ENCODE measurements around the gene RINT1. TPM values are rescaled to one million over a fixed set of nuclear protein-coding genes. Genes with fewer than 3 reads are reported as not detected.
"Not testable (repeated sequence)": the region's sequence is repeated elsewhere in the genome, so short reads cannot be mapped to it uniquely, and the experiment has no call there.

Gene RINT1
- total RNA-seq, 4 donors from 2014 or later, result 17.3 to 30.5 (median 20.3) TPM

DNA sequence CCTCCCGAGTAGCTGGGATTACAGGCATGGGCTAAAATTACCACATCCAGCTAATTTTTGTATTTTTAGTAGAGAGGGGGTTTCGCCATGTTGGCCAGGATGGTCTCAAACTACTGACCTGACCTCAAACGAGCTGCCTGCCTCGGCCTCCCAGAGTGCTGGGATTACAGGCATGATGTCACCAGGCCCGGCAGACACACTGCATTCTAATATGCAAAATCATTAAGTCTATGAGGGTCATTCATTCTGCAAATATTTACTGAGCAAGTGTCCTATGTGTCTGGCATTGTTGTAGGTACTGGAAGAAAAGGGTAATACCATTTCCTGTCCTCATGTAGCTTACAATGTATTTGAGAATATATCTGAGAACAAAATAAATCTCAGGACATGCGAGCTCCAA lies 12.6 kb upstream of the RINT1 start:
- Histone ChIP-seq H3K4me1 (peaks cover 0 to 10% (median 0%) of the 10 kb centered on the region in 4 donors), H3K27ac (no peak overlapping the region), H3K9me3 (no peaks in the 10 kb centered on the region), H3K27me3 (no peaks in the 10 kb centered on the region), H3K4me3 (no peak overlapping the region), H3K36me3 (no peaks in the 10 kb centered on the region)
- TF ChIP-seq, protein P1, sequence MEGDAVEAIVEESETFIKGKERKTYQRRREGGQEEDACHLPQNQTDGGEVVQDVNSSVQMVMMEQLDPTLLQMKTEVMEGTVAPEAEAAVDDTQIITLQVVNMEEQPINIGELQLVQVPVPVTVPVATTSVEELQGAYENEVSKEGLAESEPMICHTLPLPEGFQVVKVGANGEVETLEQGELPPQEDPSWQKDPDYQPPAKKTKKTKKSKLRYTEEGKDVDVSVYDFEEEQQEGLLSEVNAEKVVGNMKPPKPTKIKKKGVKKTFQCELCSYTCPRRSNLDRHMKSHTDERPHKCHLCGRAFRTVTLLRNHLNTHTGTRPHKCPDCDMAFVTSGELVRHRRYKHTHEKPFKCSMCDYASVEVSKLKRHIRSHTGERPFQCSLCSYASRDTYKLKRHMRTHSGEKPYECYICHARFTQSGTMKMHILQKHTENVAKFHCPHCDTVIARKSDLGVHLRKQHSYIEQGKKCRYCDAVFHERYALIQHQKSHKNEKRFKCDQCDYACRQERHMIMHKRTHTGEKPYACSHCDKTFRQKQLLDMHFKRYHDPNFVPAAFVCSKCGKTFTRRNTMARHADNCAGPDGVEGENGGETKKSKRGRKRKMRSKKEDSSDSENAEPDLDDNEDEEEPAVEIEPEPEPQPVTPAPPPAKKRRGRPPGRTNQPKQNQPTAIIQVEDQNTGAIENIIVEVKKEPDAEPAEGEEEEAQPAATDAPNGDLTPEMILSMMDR (IDR thresholded peaks at IDR 0.05), result no peak
- no peak for TF ChIP-seq POLR2A (IDR thresholded peaks at IDR 0.05)
- DNase-seq, result no peak

DNA sequence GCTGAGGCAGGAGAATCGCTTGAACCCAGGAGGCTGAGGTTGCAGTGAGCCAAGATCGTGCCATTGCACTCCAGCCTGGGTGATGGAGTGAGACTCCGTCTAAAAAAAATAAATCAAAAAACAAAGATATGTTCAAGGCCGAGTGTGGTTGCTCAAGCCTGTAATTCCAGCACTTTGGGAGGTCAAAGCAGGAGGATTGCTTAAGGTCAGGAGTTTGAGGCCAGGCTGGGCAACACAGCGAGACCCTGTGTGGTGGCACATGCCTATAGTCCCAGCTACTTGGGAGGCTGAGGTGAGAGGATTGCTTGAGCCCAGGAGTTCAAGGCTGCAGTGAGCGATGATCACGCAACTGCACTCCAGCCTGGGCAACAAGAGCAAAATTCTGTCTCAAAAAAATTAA lies 11.4 kb upstream of the RINT1 start:
- H3K36me3 ChIP-seq, H3K27ac ChIP-seq, DNase-seq, H3K9me3 ChIP-seq, H3K4me3 ChIP-seq, H3K4me1 ChIP-seq, H3K27me3 ChIP-seq: not testable (repeated sequence)

DNA sequence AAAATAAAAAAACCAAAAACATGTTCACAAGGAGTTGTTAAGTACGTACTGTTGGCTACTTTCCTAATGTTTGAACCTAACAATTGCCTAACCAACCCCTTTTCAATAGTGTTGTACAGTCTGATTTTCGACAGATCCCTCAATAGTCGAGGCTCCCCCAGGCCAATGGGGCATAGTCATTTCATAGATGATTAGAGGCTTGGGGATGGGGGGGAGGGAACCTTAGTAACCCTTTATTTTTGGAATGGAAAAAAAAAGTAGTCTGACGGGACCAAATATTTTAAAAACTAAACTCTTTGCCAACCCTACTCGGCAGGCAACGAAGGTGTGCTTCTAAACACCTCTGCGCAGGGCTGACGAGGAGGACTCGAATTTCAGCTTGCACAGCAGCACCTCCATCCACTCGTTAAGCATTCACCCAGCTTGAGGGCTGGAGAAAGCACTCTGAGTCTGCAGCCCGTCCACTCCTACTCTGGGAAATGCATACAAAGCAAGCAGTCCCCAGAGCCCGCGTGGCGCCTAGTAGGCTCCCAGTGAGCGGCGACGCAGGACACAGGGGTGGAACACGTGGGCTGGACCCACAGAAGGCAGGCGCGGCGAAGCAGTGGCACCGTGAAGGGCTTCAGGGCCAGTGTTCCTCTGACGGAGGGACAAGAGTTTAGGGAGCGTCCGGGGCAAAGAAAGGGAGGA lies 10.8 kb upstream of the RINT1 start:
- Histone ChIP-seq H3K27me3 (no peaks in the 10 kb centered on the region), H3K27ac (peak overlapping the region; percentile 71 to 91 (median 88)), H3K9me3 (no peaks in the 10 kb centered on the region), H3K36me3 (no peaks in the 10 kb centered on the region), H3K4me1 (peaks cover 0 to 10% (median 0%) of the 10 kb centered on the region in 4 donors), H3K4me3 (peak overlapping the region; percentile 62 to 83 (median 73))
- TF ChIP-seq, protein P1 (IDR thresholded peaks at IDR 0.05), result no peak
- no peak for TF ChIP-seq POLR2A (IDR thresholded peaks at IDR 0.05)
- peak; percentile 54 to 75 (median 72) for DNase-seq

DNA sequence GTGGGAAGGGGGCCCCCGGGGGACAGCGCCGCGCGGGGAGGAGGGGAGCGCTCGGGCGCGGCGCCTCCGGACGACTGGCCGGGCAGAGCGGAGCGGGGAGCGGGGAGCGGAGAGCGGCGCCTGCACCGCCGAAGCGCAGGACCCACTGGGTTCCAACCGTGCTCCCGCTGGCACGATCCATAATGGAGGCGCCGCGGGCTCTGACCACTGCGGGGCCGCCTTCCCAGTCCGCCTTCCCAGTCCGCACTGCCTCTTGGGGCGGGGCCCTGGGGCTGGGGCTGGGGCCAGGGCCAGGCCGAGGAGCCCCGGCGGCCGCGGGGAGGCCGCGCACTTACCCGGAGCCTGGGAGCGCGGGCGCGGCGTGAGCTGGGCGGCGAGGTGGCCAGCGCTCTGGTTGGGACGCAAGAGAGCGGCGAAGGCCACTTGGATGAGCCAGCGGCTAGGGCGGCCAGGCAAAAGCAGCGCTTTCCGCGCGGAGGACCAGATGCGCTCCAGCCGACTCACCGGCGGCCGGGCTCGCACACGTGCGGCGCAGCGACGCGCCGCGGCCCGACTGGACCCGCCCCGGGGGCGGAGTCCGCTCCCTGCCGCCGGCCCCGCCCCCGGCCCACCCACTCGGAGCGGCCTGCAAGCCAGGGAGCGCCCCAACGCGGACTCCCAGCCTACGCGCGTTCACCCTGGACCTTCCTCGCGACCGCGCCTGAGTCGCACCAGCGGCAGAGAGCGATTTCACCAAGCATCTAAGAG lies 10.1 kb upstream of the RINT1 start, which contains the start of gene PUS7:
Gene PUS7 (minus strand): TSS at position 555 of the 747 bp plus-strand sequence. CDS start 13,759 bp downstream, outside the sequence.
- Histone ChIP-seq H3K27ac (peak within 1 kb of the TSS; percentile 71 to 91 (median 88)), H3K36me3 (no peaks in the 10 kb centered on the region), H3K4me3 (peak within 1 kb of the TSS; percentile 62 to 83 (median 73)), H3K9me3 (no peaks in the 10 kb centered on the region), H3K4me1 (peaks cover 0 to 10% (median 0%) of the 10 kb centered on the region in 4 donors), H3K27me3 (no peaks in the 10 kb centered on the region)
- TF ChIP-seq, protein P1 (IDR thresholded peaks at IDR 0.05), result peak in 1 of 6 experiments; percentile 16
- TF ChIP-seq POLR2A (IDR thresholded peaks at IDR 0.05), result peak; percentile 43 to 56
- DNase-seq, result peak; percentile 82 to 94 (median 94)

DNA sequence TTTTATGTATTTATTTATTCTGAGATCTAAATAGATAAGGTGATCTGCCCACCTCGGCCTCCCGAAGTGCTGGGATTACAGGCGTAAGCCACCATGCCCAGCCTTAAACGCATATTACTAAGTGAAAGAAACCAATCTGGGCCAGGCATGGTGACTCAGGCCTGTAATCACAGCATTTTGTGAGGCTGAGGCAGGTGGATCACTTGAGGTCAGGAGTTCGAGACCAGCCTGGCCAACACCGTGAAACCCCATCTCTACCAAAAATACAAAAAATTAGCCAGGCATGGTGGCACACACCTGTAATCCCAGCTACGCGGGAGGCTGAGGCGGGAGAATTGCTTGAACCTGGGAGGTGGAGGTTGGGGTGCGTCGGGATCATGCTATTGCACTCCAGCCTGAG lies 7.6 kb upstream of the RINT1 start:
- not testable (repeated sequence) for H3K36me3 ChIP-seq, H3K27ac ChIP-seq, H3K27me3 ChIP-seq, H3K4me1 ChIP-seq, DNase-seq, H3K9me3 ChIP-seq, H3K4me3 ChIP-seq

DNA sequence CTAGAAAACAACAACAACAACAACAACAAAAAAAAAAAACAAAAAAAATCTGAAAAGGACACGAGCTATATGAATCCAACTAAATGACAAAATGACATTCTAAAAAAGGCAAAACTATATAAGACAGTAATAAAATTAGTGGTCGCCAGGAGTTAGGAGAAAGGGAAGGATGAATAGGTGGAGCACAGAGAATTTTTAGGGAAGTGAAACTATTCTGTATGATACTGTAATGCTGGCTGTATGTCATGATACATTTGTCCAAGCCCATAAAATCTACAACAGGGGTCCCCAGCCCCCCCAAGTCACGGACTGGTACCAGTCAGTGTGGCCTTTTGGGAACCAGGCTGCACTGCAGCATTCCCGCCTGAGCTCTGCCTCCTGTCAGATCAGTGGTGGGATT lies 7.2 kb upstream of the RINT1 start:
- H3K27me3 ChIP-seq, result no peaks in the 10 kb centered on the region
- no peak overlapping the region for H3K27ac ChIP-seq
- no peaks in the 10 kb centered on the region for H3K36me3 ChIP-seq
- H3K9me3 ChIP-seq, result no peaks in the 10 kb centered on the region
- no peak overlapping the region for H3K4me3 ChIP-seq
- peaks cover 0 to 10% (median 0%) of the 10 kb centered on the region in 4 donors for H3K4me1 ChIP-seq
- no peak for DNase-seq
- TF ChIP-seq POLR2A (IDR thresholded peaks at IDR 0.05), result no peak
- TF ChIP-seq, protein P1 (IDR thresholded peaks at IDR 0.05), result no peak

DNA sequence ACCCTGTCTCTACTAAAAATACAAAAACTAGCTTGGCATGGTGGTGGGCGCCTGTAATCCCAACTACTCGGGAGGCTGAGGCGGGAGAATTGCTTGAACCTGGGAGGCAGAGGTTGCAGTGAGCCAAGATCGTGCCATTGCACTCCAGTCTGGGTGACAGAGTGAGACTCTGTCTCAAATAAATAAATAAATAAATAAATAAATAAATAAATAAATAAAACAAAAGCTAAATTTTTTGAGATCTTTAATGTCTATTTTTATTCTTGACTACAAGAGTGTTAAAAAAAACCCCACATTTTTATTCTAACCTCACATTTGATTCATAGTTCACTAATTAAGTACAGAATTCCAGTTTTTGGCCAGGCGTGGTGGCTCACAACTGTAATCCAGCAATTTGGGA lies 4.3 kb upstream of the RINT1 start:
- not testable (repeated sequence) for H3K36me3 ChIP-seq, H3K27ac ChIP-seq, H3K27me3 ChIP-seq, H3K9me3 ChIP-seq, H3K4me3 ChIP-seq, H3K4me1 ChIP-seq, DNase-seq
